Measurements from ENCODE around the gene SPINT1.

DNA sequence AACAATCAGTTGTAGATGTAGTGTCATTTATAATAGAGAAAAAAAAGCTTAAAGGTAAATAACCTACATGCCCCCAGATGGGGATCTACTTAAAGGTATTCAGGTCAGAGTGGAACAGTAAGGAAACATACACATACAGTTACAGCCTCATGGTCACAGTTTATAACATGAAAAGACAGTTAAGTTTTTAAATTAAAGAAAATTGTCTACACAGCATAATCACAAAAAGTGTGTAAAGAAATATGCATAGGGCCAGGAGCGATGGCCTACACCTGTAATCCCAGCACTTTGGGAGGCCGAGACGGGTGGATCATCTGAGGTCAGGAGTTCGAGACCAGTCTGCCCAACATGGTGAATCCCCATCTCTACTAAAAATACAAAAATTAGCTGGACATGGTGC lies 23.4 kb downstream of the SPINT1 start:
- TF ChIP-seq, protein P1, sequence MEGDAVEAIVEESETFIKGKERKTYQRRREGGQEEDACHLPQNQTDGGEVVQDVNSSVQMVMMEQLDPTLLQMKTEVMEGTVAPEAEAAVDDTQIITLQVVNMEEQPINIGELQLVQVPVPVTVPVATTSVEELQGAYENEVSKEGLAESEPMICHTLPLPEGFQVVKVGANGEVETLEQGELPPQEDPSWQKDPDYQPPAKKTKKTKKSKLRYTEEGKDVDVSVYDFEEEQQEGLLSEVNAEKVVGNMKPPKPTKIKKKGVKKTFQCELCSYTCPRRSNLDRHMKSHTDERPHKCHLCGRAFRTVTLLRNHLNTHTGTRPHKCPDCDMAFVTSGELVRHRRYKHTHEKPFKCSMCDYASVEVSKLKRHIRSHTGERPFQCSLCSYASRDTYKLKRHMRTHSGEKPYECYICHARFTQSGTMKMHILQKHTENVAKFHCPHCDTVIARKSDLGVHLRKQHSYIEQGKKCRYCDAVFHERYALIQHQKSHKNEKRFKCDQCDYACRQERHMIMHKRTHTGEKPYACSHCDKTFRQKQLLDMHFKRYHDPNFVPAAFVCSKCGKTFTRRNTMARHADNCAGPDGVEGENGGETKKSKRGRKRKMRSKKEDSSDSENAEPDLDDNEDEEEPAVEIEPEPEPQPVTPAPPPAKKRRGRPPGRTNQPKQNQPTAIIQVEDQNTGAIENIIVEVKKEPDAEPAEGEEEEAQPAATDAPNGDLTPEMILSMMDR (IDR thresholded peaks at IDR 0.05; ENCODE audit: low read depth, low read length), result no peak
- TF ChIP-seq MYC (IDR thresholded peaks at IDR 0.05; ENCODE audit: low read depth, low read length), result no peak
- no peak for TF ChIP-seq POLR2A (IDR thresholded peaks at IDR 0.05; ENCODE audit: extremely low read depth, insufficient read length)

All from NB4 (cell line).